NCI-H2196 treated with DMSO at 0.1 percent for 48 hours (cell line): ENCODE measurements around the gene MMP24OS.
"Not testable (repeated sequence)": the region's sequence is repeated elsewhere in the genome, so short reads cannot be mapped to it uniquely, and the experiment has no call there.

Experiments used
- DNase-seq: peaks from one replicate; lab custom pipeline; 2025; ENCODE audit not compliant: unreplicated experiment; lab: John Stamatoyannopoulos, UW

Gene MMP24OS

GRCh38 chr20:35252598-35252997, 25.3 kb downstream of the MMP24OS start:
- not testable (repeated sequence) for DNase-seq

- no peak for DNase-seq
Observed at GRCh38 chr20:35252037-35252461, 25.9 kb downstream of the MMP24OS start.

- no peak for DNase-seq
Observed at GRCh38 chr20:35251613-35251940, 26.3 kb downstream of the MMP24OS start.

GRCh38 chr20:35248641-35249475, 29.1 kb downstream of the MMP24OS start:
- no peak for DNase-seq

GRCh38 chr20:35246723-35247122, 31.2 kb downstream of the MMP24OS start:
- no peak for DNase-seq

- DNase-seq: no peak
Observed at GRCh38 chr20:35243986-35244385, 33.9 kb downstream of the MMP24OS start.

GRCh38 chr20:35243317-35243716, 34.6 kb downstream of the MMP24OS start:
- DNase-seq: no peak

- no peak for DNase-seq
Observed at GRCh38 chr20:35240811-35241293, 37.1 kb downstream of the MMP24OS start.

GRCh38 chr20:35240083-35240810, 37.7 kb downstream of the MMP24OS start:
- DNase-seq: no peak

GRCh38 chr20:35238735-35239134, 39.2 kb downstream of the MMP24OS start:
- DNase-seq: no peak

GRCh38 chr20:35238170-35238569, 39.8 kb downstream of the MMP24OS start:
- no peak for DNase-seq

- DNase-seq: no peak
Observed at GRCh38 chr20:35237486-35237885, 40.4 kb downstream of the MMP24OS start.

GRCh38 chr20:35235881-35236280, 42.0 kb downstream of the MMP24OS start:
- DNase-seq: no peak

GRCh38 chr20:35232575-35232974, 45.3 kb downstream of the MMP24OS start:
- no peak for DNase-seq

- DNase-seq: no peak
Observed at GRCh38 chr20:35226884-35227681, 50.8 kb downstream of the MMP24OS start.
